ENCODE data around the gene NAALADL2.

GRCh38 chr3:175852560-175852959 is 993.4 kb downstream of the NAALADL2 start:
- TF ChIP-seq EZH2 (IDR thresholded peaks at IDR 0.05; ENCODE audit: borderline replicate concordance, low read length) (no peak), CTCF (IDR thresholded peaks at IDR 0.05; ENCODE audit: low read length) (no peak)

Data from OCI-LY1 (cell line).